HG02759 (cell line): ENCODE measurements around the gene FHIP1B.

Experiments used
- ATAC-seq: cut with Tn5 transposase; IDR thresholded peaks from one replicate; pipeline ENCODE4 v1.9.1; 2021; ENCODE audit warnings: mild to moderate bottlenecking, moderate library complexity; ENCODE audit not compliant: unreplicated experiment

Gene FHIP1B

GRCh38 chr11:6240139-6240538 lies 5.7 kb upstream of the FHIP1B start:
- no peak for ATAC-seq

DNA sequence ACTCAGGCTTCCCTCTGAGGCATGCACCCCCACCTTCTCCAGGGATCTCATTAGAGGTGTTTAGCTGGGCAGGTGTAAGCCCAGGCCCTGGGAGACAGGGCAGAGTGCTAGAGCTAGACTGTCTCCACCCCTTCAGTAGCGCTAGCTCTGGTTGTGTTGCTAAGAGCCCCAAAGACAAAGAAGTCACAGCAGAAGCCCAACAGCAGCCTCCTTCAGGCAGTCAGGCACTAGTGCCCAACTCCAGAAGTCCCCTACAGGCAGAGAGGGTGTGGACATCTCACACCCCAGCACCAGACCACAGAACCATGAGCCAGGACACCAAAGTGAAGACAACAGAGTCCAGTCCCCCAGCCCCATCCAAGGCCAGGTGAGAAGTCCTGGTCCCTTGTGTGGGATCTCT lies 4.5 kb upstream of the FHIP1B start, which contains the start of gene CNGA4:
Gene CNGA4 (plus strand): TSS at position 188 of the 400 bp plus-strand sequence. CDS start 118 bp downstream, at position 306.
- ATAC-seq, result no peak

DNA sequence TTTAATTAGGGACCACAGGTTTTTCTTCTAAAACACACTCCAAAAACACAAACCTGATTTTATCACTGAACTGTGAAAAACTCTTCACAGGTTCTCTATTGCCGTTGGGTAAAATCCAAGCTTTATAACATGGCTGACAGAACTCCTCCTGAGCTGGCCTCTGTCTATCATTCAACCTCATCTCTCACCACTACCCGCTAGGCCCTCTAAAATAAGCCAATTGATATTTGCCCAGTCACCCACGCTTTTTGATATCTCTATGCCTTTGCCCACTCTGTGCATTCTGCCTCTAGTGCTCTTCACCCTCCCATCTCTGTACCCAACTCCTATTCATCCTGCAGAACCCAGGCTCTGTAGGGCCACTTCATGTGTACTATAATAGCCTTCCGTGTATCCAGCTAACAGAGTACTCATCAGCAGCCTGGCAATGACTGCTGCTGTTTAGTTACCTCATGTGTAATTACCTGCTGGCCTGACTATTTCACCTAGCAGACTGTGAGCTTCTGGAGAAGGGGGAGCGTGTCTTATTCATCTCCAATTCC lies 3.4 kb upstream of the FHIP1B start:
- ATAC-seq, result no peak

GRCh38 chr11:6237266-6237665 lies 2.8 kb upstream of the FHIP1B start:
- no peak for ATAC-seq

DNA sequence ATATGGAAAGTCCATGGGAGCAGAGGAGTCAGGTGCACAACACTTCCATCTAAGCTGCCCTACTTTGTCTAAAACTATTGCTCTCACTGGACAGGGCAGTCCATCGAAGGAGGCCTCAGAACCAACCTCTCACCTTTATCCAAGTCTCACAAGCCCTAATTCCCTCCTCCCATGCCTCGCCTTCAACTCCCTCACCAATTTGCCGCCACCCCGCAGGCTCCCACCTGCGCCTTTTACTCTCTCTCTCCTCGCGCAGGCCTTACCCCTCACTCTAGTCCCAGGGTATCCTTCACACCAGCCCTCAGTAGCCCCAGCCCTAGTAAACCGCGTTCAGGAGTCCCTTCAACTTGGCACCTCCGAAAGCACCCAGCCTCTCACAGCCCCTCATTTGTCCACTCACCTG lies 451 bp downstream of the FHIP1B start:
- ATAC-seq, result no peak

DNA sequence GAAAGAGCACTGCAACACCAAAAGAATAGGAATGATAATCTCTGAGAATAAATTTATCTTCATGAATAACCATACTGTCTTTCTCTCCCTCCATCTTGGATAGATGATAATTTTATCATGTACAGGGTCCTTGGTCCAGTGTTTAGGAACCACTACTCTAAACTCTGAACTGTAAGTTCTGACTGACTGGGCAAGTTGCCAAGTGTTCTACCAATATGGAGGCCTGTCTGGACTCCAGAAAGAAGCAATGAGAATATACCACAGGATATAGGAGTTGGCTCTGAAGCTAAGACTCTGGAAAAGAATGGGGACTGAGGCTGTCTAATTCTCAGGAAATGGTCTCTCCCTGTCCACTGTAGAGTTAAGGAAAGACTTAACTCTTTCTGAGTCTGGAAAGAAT lies 1.5 kb downstream of the FHIP1B start:
- ATAC-seq, result no peak

DNA sequence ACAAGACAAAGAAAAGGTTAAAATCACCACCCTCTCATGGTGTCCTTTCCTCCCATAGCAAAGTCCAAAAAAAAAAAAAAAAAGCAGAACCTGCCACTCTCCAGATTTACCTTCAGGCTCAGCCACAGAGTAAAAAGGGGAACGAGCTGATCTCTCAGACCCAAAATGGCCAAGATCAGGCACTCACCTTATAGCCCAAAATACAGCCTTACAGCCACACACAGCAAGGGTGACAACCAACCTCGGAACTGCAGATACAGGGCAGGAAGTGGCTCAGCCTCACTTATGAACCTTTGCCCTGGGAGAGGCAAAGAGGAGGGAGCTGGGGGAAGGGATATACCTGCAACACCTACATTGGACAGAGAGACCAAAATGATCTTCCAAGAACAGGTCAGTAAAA lies 4.5 kb downstream of the FHIP1B start:
- ATAC-seq, result no peak

- ATAC-seq, result no peak
These were observed 5.9 kb downstream of the FHIP1B start for GRCh38 chr11:6228520-6228919.

GRCh38 chr11:6225896-6226295 lies 8.5 kb downstream of the FHIP1B start:
- ATAC-seq, result no peak

- ATAC-seq, result no peak
These were observed 9.4 kb downstream of the FHIP1B start for GRCh38 chr11:6225024-6225423.

DNA sequence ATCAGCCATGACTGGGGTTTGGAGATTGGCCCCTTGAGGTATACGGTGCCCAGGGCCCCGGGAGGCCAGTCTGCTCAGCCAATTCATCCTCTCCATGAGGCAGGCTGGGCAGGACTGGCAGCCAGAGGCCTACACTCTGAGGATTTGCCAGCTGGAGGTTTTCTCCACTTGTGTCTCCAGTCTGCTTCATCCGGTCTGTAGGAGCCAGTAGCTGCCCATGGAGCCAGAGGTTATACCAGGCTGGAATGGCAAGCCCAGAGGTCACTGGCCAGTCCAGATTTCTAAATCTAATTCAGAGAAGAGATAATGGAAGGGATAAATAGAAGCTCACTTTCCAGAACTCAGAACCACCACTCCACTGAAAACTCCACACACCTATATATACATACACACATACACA lies 10.0 kb downstream of the FHIP1B start:
- no peak for ATAC-seq

- ATAC-seq, result no peak
These were observed 10.6 kb downstream of the FHIP1B start for GRCh38 chr11:6223854-6224253.

- ATAC-seq, result no peak
These were observed 15.1 kb downstream of the FHIP1B start for GRCh38 chr11:6219359-6219758.

GRCh38 chr11:6217722-6218121 lies 16.7 kb downstream of the FHIP1B start:
- ATAC-seq, result no peak

DNA sequence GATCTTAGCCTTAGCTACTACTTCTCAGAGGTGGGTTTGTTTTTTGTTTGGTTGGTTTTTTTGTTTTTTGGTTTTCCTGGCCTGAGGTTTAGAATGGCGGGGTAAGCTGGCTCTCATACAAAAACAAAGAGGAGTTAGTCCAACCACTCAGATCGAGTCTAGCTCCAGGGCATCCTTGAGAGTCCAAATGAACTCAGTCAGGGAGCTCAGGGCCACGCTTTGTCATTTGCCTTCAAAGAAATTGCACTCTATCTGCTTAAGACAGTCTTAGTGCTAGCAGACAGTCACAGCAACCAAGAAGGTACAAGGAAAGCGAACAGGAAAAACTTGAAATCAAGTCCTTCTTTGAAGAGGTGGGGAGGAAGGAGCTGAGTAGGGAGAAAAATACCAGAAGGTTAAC lies 17.9 kb downstream of the FHIP1B start:
- no peak for ATAC-seq

GRCh38 chr11:6214530-6214929 lies 19.9 kb downstream of the FHIP1B start:
- no peak for ATAC-seq

DNA sequence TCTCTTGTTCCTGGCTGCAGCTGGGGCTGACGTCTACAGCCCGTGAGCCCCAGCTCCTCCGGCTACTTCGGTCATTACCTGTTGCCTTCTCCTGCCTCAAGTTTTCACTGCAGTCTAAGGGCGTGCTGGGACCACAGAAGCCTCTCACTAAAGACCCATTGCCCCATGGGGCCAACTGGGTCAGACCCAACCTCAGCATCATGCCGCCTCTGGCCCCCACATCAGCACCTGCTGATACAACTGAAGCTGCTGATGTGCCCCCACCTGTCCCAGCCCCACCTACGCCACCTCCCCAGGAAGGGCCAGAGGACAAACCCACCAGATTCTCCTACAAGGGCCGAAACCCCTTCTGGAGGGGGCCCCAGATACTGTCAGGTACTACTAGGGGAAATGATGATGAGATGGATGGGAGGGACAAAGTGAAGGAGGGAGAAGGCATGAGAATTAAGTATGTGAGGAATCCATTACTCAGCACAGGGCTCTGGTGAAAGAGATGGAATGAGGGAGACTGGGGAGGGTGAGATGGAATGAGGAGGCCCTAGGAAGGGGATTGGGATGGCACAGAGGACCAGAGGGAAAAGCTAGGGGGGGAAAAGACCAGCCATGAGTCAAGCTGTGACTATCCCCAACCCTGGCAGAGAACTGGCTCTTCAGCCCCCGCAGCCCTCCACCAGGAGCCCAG lies 24.0 kb downstream of the FHIP1B start:
- ATAC-seq, result no peak

- ATAC-seq, result no peak
These were observed 24.6 kb downstream of the FHIP1B start for GRCh38 chr11:6209801-6210200.

DNA sequence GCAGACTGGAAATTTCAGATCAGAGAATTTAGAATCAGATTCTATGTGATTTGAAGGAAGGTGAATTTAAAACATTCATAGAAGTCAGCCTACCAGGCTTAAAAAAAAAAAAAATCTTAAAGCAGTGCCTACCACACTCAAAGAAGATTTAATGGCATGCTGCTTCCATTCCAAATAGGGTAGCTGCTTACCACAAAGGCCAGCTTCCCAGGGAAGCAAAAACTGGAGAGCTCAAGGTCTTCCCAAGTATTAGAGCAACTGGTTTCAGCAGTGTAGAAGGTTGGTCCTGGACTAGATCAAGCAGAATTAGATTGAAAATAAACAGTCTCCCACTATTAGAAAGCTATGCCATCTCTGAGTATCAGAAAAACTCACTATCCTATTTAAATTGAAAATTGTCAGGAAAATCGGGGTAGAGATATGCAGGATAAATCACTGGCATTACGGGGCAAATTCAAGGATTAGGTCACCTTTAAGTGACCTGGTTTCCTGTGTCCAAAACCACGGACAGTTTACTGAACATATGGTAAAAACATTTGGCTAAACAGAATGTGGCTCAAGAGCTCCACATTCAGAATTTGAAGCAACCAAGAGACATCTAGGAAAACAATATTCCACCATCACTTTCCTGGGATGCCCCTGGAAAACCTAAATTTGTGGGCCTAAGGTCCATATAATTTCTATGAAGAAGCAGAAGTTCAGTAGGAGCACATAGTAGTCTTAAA lies 27.8 kb downstream of the FHIP1B start:
- no peak for ATAC-seq

GRCh38 chr11:6205366-6205765 lies 29.1 kb downstream of the FHIP1B start, which contains the start of gene C11orf42:
C11orf42 (plus strand) TSS chr11:6205557; CDS start chr11:6205616, 59 bp downstream.
- ATAC-seq, result no peak

GRCh38 chr11:6204706-6205105 lies 29.7 kb downstream of the FHIP1B start:
- ATAC-seq, result no peak

- ATAC-seq, result peak; percentile 82
These were observed 31.1 kb downstream of the FHIP1B start for GRCh38 chr11:6203327-6203726.
